K562 (cell line): ENCODE data around the gene BCAS3. TPM values are rescaled to one million over a fixed set of nuclear protein-coding genes. Genes with fewer than 3 reads are reported as not detected.

ENCODE experiments used
- ATAC-seq: fragments of 200-7000 bp; cut with Tn5 transposase; 3 replicates; pipeline ENCODE4 v1.9.1; 2020; ENCODE audit warnings: moderate library complexity
- BruUV-seq: library from RNA; stranded (reverse); fragments of 400-500 nt; replicated peaks from 2 replicates; lab custom pipeline; 2021; lab: Mats Ljungman, UMichigan
- CTCF ChIA-PET: fragments of 300-600 bp; formaldehyde crosslinking; extraction: SDS; loops from one replicate; lab custom pipeline; 2021; ENCODE audit warnings: low intra/inter-chr PET ratio; lab: Yijun Ruan, JAX
- POLR2A ChIA-PET: fragments of 300-600, 350-650 bp; sonication (Branson Sonifier 250); formaldehyde crosslinking; extraction: SDS; loops from one replicate; lab custom pipeline; 2021; ENCODE audit warnings: antibody characterized with exemption, inconsistent platforms; lab: Yijun Ruan, JAX
- DNase-seq, 4 experiments: peaks; one replicate each; pipeline versions ENCODE4 v3.0.0 to v3.0.0-alpha.2; 2011 to 2018; ENCODE audit warnings: low spot score in 3 of 4, mixed read lengths in 3 of 4; ENCODE audit errors: extremely low read depth in 1 of 4
- FAIRE-seq: peaks from 2 replicates; lab custom pipeline; 2011; peaks lifted over from hg19 to GRCh38; lab: Jason Lieb, UNC
- H2AFZ ChIP-seq: 2 replicates; pipeline ENCODE4 v1.6.0; 2011; ENCODE audit warnings: low read depth, low read length, control low read depth, inconsistent platforms
- H3K27ac ChIP-seq: fragments of 200-600 bp; 3 replicates; pipeline ENCODE4 v1.8.0; 2011; ENCODE audit warnings: low read depth, mild to moderate bottlenecking, control low read depth, inconsistent platforms, low read length, moderate library complexity, mixed read lengths; ENCODE audit errors: extremely low read depth
- H3K27me3 ChIP-seq, 2 experiments: fragments of 300-600 bp in 1 of 2; 2 replicates in 1 of 2; 3 replicates in 1 of 2; pipeline versions ENCODE4 v1.6.0 to v1.8.0; 2011; ENCODE audit warnings: inconsistent platforms in 2 of 2, low read length in 2 of 2, mild to moderate bottlenecking in 1 of 2, mixed read lengths in 1 of 2, moderate library complexity in 1 of 2; ENCODE audit not compliant: control insufficient read depth in 2 of 2, insufficient read depth in 2 of 2
- H3K36me3 ChIP-seq: fragments of 300-600 bp; 3 replicates; pipeline ENCODE4 v1.8.0; 2011; ENCODE audit warnings: mild to moderate bottlenecking, low read length, inconsistent platforms; ENCODE audit not compliant: control insufficient read depth, insufficient read depth
- H3K4me1 ChIP-seq, 2 experiments: fragments of 200-600 bp in 1 of 2; replicated peaks in 1 of 2; 2 replicates in 1 of 2; 3 replicates in 1 of 2; pipeline versions ENCODE4 v1.5.1 to v1.8.0; 2011; ENCODE audit warnings: inconsistent platforms in 2 of 2, low read length in 2 of 2, mild to moderate bottlenecking in 1 of 2, mixed read lengths in 1 of 2, moderate library complexity in 1 of 2; ENCODE audit not compliant: control insufficient read depth in 2 of 2, insufficient read depth in 2 of 2
- H3K4me2 ChIP-seq: 2 replicates; pipeline ENCODE4 v1.6.1; 2011; ENCODE audit warnings: low read length, control low read depth, inconsistent platforms, mixed read lengths; ENCODE audit not compliant: insufficient read depth
- H3K4me3 ChIP-seq: fragments of 200-600 bp; sonication (generic), shearing (Covaris generic); 2 replicates; pipeline ENCODE4 v1.5.1; 2016; ENCODE audit warnings: control low read depth, inconsistent platforms
- H3K79me2 ChIP-seq: fragments of 200-600 bp; 3 replicates; pipeline ENCODE4 v1.8.0; 2011; ENCODE audit warnings: low read length, inconsistent platforms; ENCODE audit not compliant: control insufficient read depth, insufficient read depth
- H3K9ac ChIP-seq, 2 experiments: 2 replicates each; pipeline versions ENCODE4 v1.6.0 to v1.6.1; 2011; ENCODE audit warnings: low read depth in 2 of 2, low read length in 2 of 2, control low read depth in 1 of 2, inconsistent platforms in 1 of 2, mild to moderate bottlenecking in 1 of 2, mixed read lengths in 1 of 2; ENCODE audit not compliant: insufficient read depth in 1 of 2
- H3K9me1 ChIP-seq: one replicate; pipeline ENCODE4 v1.6.0; 2011; ENCODE audit warnings: inconsistent platforms, mild to moderate bottlenecking, low read length, moderate library complexity; ENCODE audit not compliant: control insufficient read depth, insufficient read depth
- H3K9me3 ChIP-seq: replicated peaks from 2 replicates; pipeline ENCODE4 v1.5.1; 2011; ENCODE audit warnings: low read depth, low read length, inconsistent platforms; ENCODE audit not compliant: control insufficient read depth, insufficient read depth
- H4K20me1 ChIP-seq: replicated peaks from 2 replicates; pipeline ENCODE4 v1.6.1; 2011; ENCODE audit warnings: low read length, inconsistent platforms, mixed read lengths; ENCODE audit not compliant: control insufficient read depth, insufficient read depth
- CEBPB ChIP-seq: fragments of 450-650 bp; IDR thresholded peaks from 2 replicates; pipeline ENCODE4 v1.6.1; 2016; ENCODE audit warnings: missing genetic modification characterization, missing compliant biosample characterization
- CSDE1 ChIP-seq, 2 experiments: fragments of 450-650 bp; IDR thresholded peaks; 2 replicates each; pipeline ENCODE4 v1.6.1; 2016; ENCODE audit warnings: mild to moderate bottlenecking in 1 of 2
- KDM4B ChIP-seq, 2 experiments: fragments of 450-650 bp in 1 of 2; sonication (generic) in 1 of 2; IDR thresholded peaks; 2 replicates each; pipeline ENCODE4 v1.6.1; 2016 to 2017; ENCODE audit warnings: borderline replicate concordance in 2 of 2, antibody characterized with exemption in 1 of 2, low read depth in 1 of 2, mild to moderate bottlenecking in 1 of 2
- POLR2AphosphoS2 ChIP-seq: IDR thresholded peaks from 2 replicates; pipeline ENCODE4 v1.6.1; 2012; ENCODE audit warnings: low read length, improper control_type of control experiment
- SMARCA5 ChIP-seq: fragments of 450-650 bp; IDR thresholded peaks from 2 replicates; pipeline ENCODE4 v1.6.1; 2016
- XRCC4 ChIP-seq: IDR thresholded peaks from one replicate; pipeline ENCODE4 v1.6.1; 2011; ENCODE audit not compliant: insufficient read depth, insufficient read length; ENCODE audit errors: extremely low read depth
- WGBS: fragments of 100-300 bp; shearing (Covaris generic); methylation state at CpG from one replicate; pipeline ENCODE4 v1.1.6; 2016; ENCODE audit warnings: low coverage, mixed read lengths; ENCODE audit not compliant: insufficient coverage; ENCODE audit errors: missing lambda C conversion rate; 5-methylcytosine and 5-hydroxymethylcytosine counted together
- in situ Hi-C: fragments of 300-500 bp; cut with MboI; formaldehyde crosslinking; loops from 4 replicates; pipeline ENCODE4 v1.15.0; 2018; ENCODE audit warnings: inconsistent platforms, mixed read lengths
- intact Hi-C: fragments of 100-400 bp; cut with micrococcal nuclease; formaldehyde crosslinking; loops from 2 replicates; pipeline ENCODE4 v1.14.2; 2022
- polyA plus RNA-seq, 8 experiments: library from polyadenylated mRNA; depleted of rRNA in 4 of 8; stranded (reverse) in 5 of 8; unstranded in 3 of 8; fragments of >200 nt; fragmentation: Nextera tagmentation in 2 of 8; fragmentation: Illumina TruSeq in 1 of 8; extraction: Ambion mirVana in 2 of 8; extraction: Trizol in 1 of 8; gene quantifications; 2 replicates each; pipeline versions ENCODE4 v1.2.1 to v1.2.3, GENCODE V29; 2011 to 2014; ENCODE audit warnings: inconsistent platforms in 1 of 8, missing spikeins in 1 of 8
- total RNA-seq, 7 experiments: library from RNA; depleted of rRNA in 6 of 7; stranded (reverse); fragments of >200 nt in 6 of 7; fragmentation: Illumina TruSeq in 2 of 7; extraction: Trizol in 2 of 7; gene quantifications; 2 replicates each; pipeline versions ENCODE4 v1.2.1 to v1.2.3, GENCODE V29; 2011 to 2021; ENCODE audit warnings: low replicate concordance in 1 of 7
- TF ChIP-seq, protein P1 (sequence below): IDR thresholded peaks from 2 replicates; pipeline ENCODE4 v1.6.1; 2016; ENCODE audit warnings: missing genetic modification characterization, missing compliant biosample characterization
- TF ChIP-seq, protein P2 (sequence below): fragments of 450-650 bp; IDR thresholded peaks from 2 replicates; pipeline ENCODE4 v1.6.1; 2014; ENCODE audit warnings: low read depth, mild to moderate bottlenecking, moderate library complexity, borderline replicate concordance
- TF ChIP-seq, protein P3 (sequence below), 2 experiments: fragments of 200-800 bp in 1 of 2; sonication (Bioruptor generic) in 1 of 2; sonication (generic) in 1 of 2; formaldehyde crosslinking in 1 of 2; IDR thresholded peaks in 1 of 2; conservative IDR thresholded peaks in 1 of 2; 2 replicates each; pipeline versions ENCODE4 v1.5.0 to v1.6.1; 2016 to 2020; ENCODE audit warnings: missing compliant biosample characterization in 1 of 2, missing genetic modification characterization in 1 of 2, missing genetic modification reagents in 1 of 2

The BCAS3 gene
- total and polyA plus RNA-seq, 9 of the 15 experiments (the other 6 are each of a cell fraction or from before 2014, with no cell fraction given), result 1.9 to 5.5 (median 3.5) TPM

DNA sequence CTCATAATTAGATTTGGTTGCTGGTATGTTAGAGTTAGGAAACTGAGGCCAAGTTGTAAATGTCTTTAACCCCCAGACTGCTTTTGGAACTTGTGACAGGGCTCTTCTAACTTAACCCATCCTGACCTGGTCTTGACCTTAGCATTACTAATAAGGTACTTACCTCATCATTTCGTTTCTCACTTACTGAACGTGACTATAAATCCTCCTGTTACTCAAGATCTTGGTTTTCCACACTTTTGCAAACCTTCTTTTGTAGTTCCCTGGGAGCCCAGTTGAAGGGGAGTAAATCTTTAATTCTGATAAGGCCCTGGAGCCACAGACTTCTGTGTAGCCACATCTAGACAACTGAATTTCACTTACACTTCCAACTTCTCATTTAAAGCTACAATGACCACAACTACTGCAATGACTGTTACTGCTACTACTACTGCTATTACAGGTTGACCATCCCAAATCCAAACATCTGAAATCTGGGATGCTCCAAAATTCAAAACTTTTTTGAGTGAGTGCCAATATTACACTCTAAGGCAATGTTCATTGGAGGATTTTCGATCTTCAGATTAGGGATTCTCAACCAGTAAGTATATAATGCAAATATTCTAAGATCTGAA, 473.1 kb downstream of the BCAS3 start:
- CTCF ChIA-PET, result interaction anchor here (0.6 kb wide), 1 partner anchor 126 kb away, joined by 3 read pairs; no protein-coding TSS in a partner anchor
- H4K20me1 ChIP-seq, result no peaks in the 10 kb centered on the region; the same call in 1 of the 2 replicates
- no peak overlapping the region for H3K4me3 ChIP-seq
- H3K4me1 ChIP-seq, result no peaks in the 10 kb centered on the region; a peak in 2 of 5 replicates
- H3K9ac ChIP-seq, result no peak overlapping the region
- 6% methylated on average over 3 of the region's 3 CpGs for WGBS
- H2AFZ ChIP-seq, result no peak overlapping the region
- no peak overlapping the region for H3K4me2 ChIP-seq
- no peaks in the 10 kb centered on the region for H3K9me1 ChIP-seq
- TF ChIP-seq CEBPB (tag), result no peak
- TF ChIP-seq, protein P1, sequence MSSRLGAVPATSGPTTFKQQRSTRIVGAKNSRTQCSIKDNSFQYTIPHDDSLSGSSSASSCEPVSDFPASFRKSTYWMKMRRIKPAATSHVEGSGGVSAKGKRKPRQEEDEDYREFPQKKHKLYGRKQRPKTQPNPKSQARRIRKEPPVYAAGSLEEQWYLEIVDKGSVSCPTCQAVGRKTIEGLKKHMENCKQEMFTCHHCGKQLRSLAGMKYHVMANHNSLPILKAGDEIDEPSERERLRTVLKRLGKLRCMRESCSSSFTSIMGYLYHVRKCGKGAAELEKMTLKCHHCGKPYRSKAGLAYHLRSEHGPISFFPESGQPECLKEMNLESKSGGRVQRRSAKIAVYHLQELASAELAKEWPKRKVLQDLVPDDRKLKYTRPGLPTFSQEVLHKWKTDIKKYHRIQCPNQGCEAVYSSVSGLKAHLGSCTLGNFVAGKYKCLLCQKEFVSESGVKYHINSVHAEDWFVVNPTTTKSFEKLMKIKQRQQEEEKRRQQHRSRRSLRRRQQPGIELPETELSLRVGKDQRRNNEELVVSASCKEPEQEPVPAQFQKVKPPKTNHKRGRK (tag), result no peak
- TF ChIP-seq, protein P2, sequence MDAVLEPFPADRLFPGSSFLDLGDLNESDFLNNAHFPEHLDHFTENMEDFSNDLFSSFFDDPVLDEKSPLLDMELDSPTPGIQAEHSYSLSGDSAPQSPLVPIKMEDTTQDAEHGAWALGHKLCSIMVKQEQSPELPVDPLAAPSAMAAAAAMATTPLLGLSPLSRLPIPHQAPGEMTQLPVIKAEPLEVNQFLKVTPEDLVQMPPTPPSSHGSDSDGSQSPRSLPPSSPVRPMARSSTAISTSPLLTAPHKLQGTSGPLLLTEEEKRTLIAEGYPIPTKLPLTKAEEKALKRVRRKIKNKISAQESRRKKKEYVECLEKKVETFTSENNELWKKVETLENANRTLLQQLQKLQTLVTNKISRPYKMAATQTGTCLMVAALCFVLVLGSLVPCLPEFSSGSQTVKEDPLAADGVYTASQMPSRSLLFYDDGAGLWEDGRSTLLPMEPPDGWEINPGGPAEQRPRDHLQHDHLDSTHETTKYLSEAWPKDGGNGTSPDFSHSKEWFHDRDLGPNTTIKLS, result no peak
- TF ChIP-seq KDM4B (IDR thresholded peaks at IDR 0.05; ENCODE audit: borderline replicate concordance in 2 of 2, low read depth in 1 of 2), result no peak
- TF ChIP-seq, protein P3, sequence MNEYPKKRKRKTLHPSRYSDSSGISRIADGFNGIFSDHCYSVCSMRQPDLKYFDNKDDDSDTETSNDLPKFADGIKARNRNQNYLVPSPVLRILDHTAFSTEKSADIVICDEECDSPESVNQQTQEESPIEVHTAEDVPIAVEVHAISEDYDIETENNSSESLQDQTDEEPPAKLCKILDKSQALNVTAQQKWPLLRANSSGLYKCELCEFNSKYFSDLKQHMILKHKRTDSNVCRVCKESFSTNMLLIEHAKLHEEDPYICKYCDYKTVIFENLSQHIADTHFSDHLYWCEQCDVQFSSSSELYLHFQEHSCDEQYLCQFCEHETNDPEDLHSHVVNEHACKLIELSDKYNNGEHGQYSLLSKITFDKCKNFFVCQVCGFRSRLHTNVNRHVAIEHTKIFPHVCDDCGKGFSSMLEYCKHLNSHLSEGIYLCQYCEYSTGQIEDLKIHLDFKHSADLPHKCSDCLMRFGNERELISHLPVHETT (CRISPR knock-in tag; conservative IDR thresholded peaks at IDR 0.05 in 1 of 2, IDR thresholded peaks at IDR 0.05 in 1 of 2), result no peak
- TF ChIP-seq POLR2AphosphoS2, result no peak
- TF ChIP-seq CSDE1 (IDR thresholded peaks at IDR 0.05), result no peak
- TF ChIP-seq SMARCA5, result no peak
- TF ChIP-seq XRCC4, result no peak
- BruUV-seq, result no TSS peak
- POLR2A ChIA-PET, result no interaction called here
- no peaks in the 10 kb centered on the region for H3K36me3 ChIP-seq
- in situ Hi-C loops, result no loop called here
- peaks cover 2 to 4% of the 10 kb centered on the region in 2 experiments; a peak in 2 of 5 replicates for H3K27me3 ChIP-seq
- FAIRE-seq, result no peak
- no peak overlapping the region for H3K27ac ChIP-seq
- no peak for DNase-seq
- ATAC-seq, result no peak
- no peaks in the 10 kb centered on the region for H3K79me2 ChIP-seq
- intact Hi-C loops, result no loop called here
- H3K9me3 ChIP-seq, result no peaks in the 10 kb centered on the region
